Smooth muscle cell (in vitro differentiated cells): ENCODE results near the gene TP53I11. TPM values are rescaled to one million over a fixed set of nuclear protein-coding genes. Genes with fewer than 3 reads are reported as not detected.

Experiments used
- DNase-seq: peaks from one replicate; lab custom pipeline; 2025; ENCODE audit not compliant: unreplicated experiment; lab: John Stamatoyannopoulos, UW
- H2AFZ ChIP-seq: fragments of 200-600 bp; sonication (generic); 2 replicates; pipeline ENCODE4 v1.6.0; 2016; ENCODE audit warnings: antibody characterized with exemption, low read depth, mild to moderate bottlenecking
- H3F3A ChIP-seq: fragments of 200-600 bp; sonication (generic); 2 replicates; pipeline ENCODE4 v1.6.0; 2017; ENCODE audit warnings: antibody characterized with exemption, low read depth
- H3K27ac ChIP-seq: fragments of 200-600 bp; sonication (generic); 2 replicates; pipeline ENCODE4 v1.5.1; 2016; ENCODE audit warnings: low read depth, mild to moderate bottlenecking
- H3K27me3 ChIP-seq: fragments of 200-600 bp; sonication (generic); 2 replicates; pipeline ENCODE4 v1.6.1; 2016; ENCODE audit warnings: low read depth, mild to moderate bottlenecking
- H3K36me3 ChIP-seq: fragments of 200-600 bp; sonication (generic); 2 replicates; pipeline ENCODE4 v1.5.1; 2016; ENCODE audit warnings: low read depth
- H3K4me1 ChIP-seq: fragments of 200-600 bp; sonication (generic); 2 replicates; pipeline ENCODE4 v1.5.1; 2016; ENCODE audit warnings: low read depth
- H3K4me2 ChIP-seq: fragments of 200-600 bp; sonication (generic); 2 replicates; pipeline ENCODE4 v1.6.0; 2016; ENCODE audit warnings: mild to moderate bottlenecking
- H3K4me3 ChIP-seq: fragments of 200-600 bp; sonication (generic); 2 replicates; pipeline ENCODE4 v1.5.1; 2016; ENCODE audit warnings: mild to moderate bottlenecking
- H3K79me2 ChIP-seq: fragments of 200-600 bp; sonication (generic); 2 replicates; pipeline ENCODE4 v1.6.0; 2016; ENCODE audit warnings: low read depth, mild to moderate bottlenecking
- H3K9ac ChIP-seq: fragments of 200-600 bp; sonication (generic); 2 replicates; pipeline ENCODE4 v1.6.0; 2016; ENCODE audit warnings: low read depth
- H3K9me3 ChIP-seq: fragments of 200-600 bp; sonication (generic); replicated peaks from 2 replicates; pipeline ENCODE4 v1.5.1; 2016; ENCODE audit warnings: low read depth
- H4K20me1 ChIP-seq: fragments of 200-600 bp; sonication (generic); 2 replicates; pipeline ENCODE4 v1.6.0; 2016; ENCODE audit warnings: low read depth
- WGBS: methylation state at CpG from one replicate; pipeline ENCODE4 v1.1.7; 2016; ENCODE audit warnings: low lambda C conversion rate; 5-methylcytosine and 5-hydroxymethylcytosine counted together
- polyA plus RNA-seq: library from polyadenylated mRNA; unstranded; fragments of >200 nt; fragmentation: Nextera tagmentation; extraction: Ambion mirVana; gene quantifications from 2 replicates; pipeline ENCODE4 v1.2.1, GENCODE V29; 2016
- total RNA-seq: library from RNA; depleted of rRNA; stranded (reverse); fragments of >200 nt; gene quantifications from 2 replicates; pipeline ENCODE4 v1.2.3, GENCODE V29; 2014
- TF ChIP-seq, protein P1 (sequence below): fragments of 200-600 bp; sonication (generic); IDR thresholded peaks from 2 replicates; pipeline ENCODE4 v1.5.1; 2017; ENCODE audit warnings: borderline replicate concordance, mild to moderate bottlenecking, antibody characterized with exemption; ENCODE audit not compliant: insufficient read depth, poor library complexity, severe bottlenecking

Gene TP53I11
- total and polyA plus RNA-seq, 2 experiments from 2014 or later, result 14.2 to 61.2 TPM

DNA sequence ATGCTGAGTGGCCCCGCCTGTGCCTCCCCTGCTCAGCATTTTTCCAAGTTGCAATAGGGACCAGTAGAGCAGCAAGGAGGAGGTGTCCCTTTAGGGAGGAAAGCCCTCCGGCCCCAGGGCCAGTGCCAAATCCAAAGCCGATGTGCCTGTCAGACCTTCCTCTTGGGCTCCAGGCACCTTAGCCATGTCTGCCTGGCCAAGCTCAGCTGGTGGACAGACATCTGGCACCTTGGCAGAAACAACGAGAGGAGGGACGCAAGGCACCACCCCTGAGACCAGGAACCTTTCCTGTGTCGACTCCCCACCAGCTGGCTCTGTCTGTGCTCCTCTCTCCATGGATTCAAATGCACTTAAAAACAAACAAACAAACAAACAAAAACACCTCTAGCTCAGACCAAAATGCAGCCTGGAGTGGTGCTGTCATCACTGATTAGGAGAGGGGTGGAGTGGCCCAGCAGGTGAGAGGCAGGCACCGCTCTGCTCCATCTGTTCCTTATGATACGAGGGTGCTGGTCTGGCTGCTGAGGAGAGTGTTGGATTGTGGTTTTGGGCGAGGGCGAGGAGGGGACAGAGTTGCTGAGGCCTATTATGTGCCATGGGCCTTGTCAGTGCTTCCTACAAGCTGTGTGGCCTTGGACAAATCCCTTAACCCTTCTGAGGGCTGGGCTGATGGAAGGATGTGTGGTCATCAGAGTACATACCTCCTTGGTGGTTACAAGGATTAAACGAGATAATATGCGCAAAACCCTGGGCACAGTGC lies 46.2 kb downstream of the TP53I11 start:
- Histone ChIP-seq H3K9me3 (no peaks in the 10 kb centered on the region), H3K4me3 (no peak overlapping the region), H3K79me2 (no peaks in the 10 kb centered on the region), H3K36me3 (no peaks in the 10 kb centered on the region), H3K27me3 (no peaks in the 10 kb centered on the region), H4K20me1 (no peaks in the 10 kb centered on the region), H3F3A (no peaks in the 10 kb centered on the region), H3K4me2 (no peak overlapping the region), H3K27ac (no peak overlapping the region), H3K9ac (no peak overlapping the region), H2AFZ (no peak overlapping the region), H3K4me1 (no peaks in the 10 kb centered on the region)
- TF ChIP-seq, protein P1, sequence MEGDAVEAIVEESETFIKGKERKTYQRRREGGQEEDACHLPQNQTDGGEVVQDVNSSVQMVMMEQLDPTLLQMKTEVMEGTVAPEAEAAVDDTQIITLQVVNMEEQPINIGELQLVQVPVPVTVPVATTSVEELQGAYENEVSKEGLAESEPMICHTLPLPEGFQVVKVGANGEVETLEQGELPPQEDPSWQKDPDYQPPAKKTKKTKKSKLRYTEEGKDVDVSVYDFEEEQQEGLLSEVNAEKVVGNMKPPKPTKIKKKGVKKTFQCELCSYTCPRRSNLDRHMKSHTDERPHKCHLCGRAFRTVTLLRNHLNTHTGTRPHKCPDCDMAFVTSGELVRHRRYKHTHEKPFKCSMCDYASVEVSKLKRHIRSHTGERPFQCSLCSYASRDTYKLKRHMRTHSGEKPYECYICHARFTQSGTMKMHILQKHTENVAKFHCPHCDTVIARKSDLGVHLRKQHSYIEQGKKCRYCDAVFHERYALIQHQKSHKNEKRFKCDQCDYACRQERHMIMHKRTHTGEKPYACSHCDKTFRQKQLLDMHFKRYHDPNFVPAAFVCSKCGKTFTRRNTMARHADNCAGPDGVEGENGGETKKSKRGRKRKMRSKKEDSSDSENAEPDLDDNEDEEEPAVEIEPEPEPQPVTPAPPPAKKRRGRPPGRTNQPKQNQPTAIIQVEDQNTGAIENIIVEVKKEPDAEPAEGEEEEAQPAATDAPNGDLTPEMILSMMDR, result no peak
- 87% methylated on average over 12 of the region's 12 CpGs for WGBS
- DNase-seq, result no peak

- over 99% methylated on average over 3 of the region's 3 CpGs for WGBS
- Histone ChIP-seq H2AFZ (no peak overlapping the region), H3K27me3 (no peaks in the 10 kb centered on the region), H3K27ac (no peak overlapping the region), H3K36me3 (no peaks in the 10 kb centered on the region), H3K79me2 (no peaks in the 10 kb centered on the region), H4K20me1 (no peaks in the 10 kb centered on the region), H3F3A (no peaks in the 10 kb centered on the region), H3K9me3 (no peaks in the 10 kb centered on the region), H3K4me2 (no peak overlapping the region), H3K9ac (no peak overlapping the region), H3K4me3 (no peak overlapping the region), H3K4me1 (no peaks in the 10 kb centered on the region)
- no peak for DNase-seq
- TF ChIP-seq, protein P1, result no peak
Observed at GRCh38 chr11:44903518-44903917, 47.2 kb downstream of the TP53I11 start.

GRCh38 chr11:44903035-44903434 lies 47.6 kb downstream of the TP53I11 start:
- Histone ChIP-seq H2AFZ (no peak overlapping the region), H3K4me2 (no peak overlapping the region), H3K36me3 (no peaks in the 10 kb centered on the region), H3K27ac (no peak overlapping the region), H3F3A (no peaks in the 10 kb centered on the region), H4K20me1 (no peaks in the 10 kb centered on the region), H3K4me3 (no peak overlapping the region), H3K9me3 (no peaks in the 10 kb centered on the region), H3K9ac (no peak overlapping the region), H3K4me1 (no peaks in the 10 kb centered on the region), H3K27me3 (no peaks in the 10 kb centered on the region), H3K79me2 (no peaks in the 10 kb centered on the region)
- TF ChIP-seq, protein P1, result no peak
- DNase-seq, result no peak
- 86% methylated on average over 7 of the region's 7 CpGs for WGBS

- no peak overlapping the region for H3K4me3 ChIP-seq
- H3K79me2 ChIP-seq, result no peaks in the 10 kb centered on the region
- H3F3A ChIP-seq, result no peaks in the 10 kb centered on the region
- WGBS, result 84% methylated on average over 5 of the region's 5 CpGs
- no peaks in the 10 kb centered on the region for H3K36me3 ChIP-seq
- H4K20me1 ChIP-seq, result no peaks in the 10 kb centered on the region
- H3K27ac ChIP-seq, result no peak overlapping the region
- H3K4me1 ChIP-seq, result no peaks in the 10 kb centered on the region
- H3K4me2 ChIP-seq, result no peak overlapping the region
- H2AFZ ChIP-seq, result no peak overlapping the region
- no peaks in the 10 kb centered on the region for H3K27me3 ChIP-seq
- H3K9ac ChIP-seq, result no peak overlapping the region
- TF ChIP-seq, protein P1, result no peak
- H3K9me3 ChIP-seq, result no peaks in the 10 kb centered on the region
- DNase-seq, result no peak
Observed at GRCh38 chr11:44901786-44902185, 48.9 kb downstream of the TP53I11 start.
